Sigmoid colon (tissue), 7 donors: ENCODE measurements around the gene S100A2. TPM values are rescaled to one million over a fixed set of nuclear protein-coding genes. Genes with fewer than 3 reads are reported as not detected.
A peak's percentile ranks its signal among the peaks of the same experiment; 100 is the strongest.
"Not testable (repeated sequence)": the region's sequence is repeated elsewhere in the genome, so short reads cannot be mapped to it uniquely, and the experiment has no call there.

Source experiments
- DNase-seq: peaks from one replicate; pipeline ENCODE4 v3.0.0-alpha.2; 2019
- H3K27ac ChIP-seq, 4 donors: fragments of 200-600 bp; sonication (generic); one replicate each; pipeline ENCODE4 v1.5.1; 2016 to 2019; ENCODE audit warnings: mild to moderate bottlenecking in 1 of 4
- H3K27me3 ChIP-seq, 3 donors: fragments of 200-600 bp; sonication (generic); one replicate each; pipeline ENCODE4 v1.5.1; 2019; ENCODE audit warnings: mild to moderate bottlenecking in 1 of 3
- H3K36me3 ChIP-seq, 4 donors: fragments of 200-600 bp; sonication (generic); one replicate each; pipeline ENCODE4 v1.5.1; 2016 to 2019
- H3K4me1 ChIP-seq, 4 donors: fragments of 200-600 bp; sonication (generic); one replicate each; pipeline ENCODE4 v1.5.1; 2017 to 2019
- H3K4me3 ChIP-seq, 4 donors: fragments of 200-600 bp; sonication (generic); one replicate each; pipeline ENCODE4 v1.5.1; 2017 to 2019; ENCODE audit warnings: mild to moderate bottlenecking in 2 of 4, moderate library complexity in 1 of 4
- H3K9me3 ChIP-seq, 4 donors: fragments of 200-600 bp in 3 of 4; sonication (generic) in 3 of 4; one replicate each; pipeline versions ENCODE4 v1.5.1 to v1.6.1; 2013 to 2019
- CTCF ChIP-seq, 4 experiments: fragments of 450-650 bp in 3 of 4; fragments of 200-600 bp in 1 of 4; IDR thresholded peaks; one replicate each; pipeline ENCODE4 v1.5.1; 2016 to 2019; ENCODE audit warnings: antibody characterized with exemption in 4 of 4, mild to moderate bottlenecking in 3 of 4, moderate library complexity in 2 of 4
- EP300 ChIP-seq, 4 donors: sonication (generic); formaldehyde crosslinking; IDR thresholded peaks; one replicate each; pipeline ENCODE4 v1.6.1; 2017; ENCODE audit warnings: antibody characterized with exemption in 4 of 4
- POLR2A ChIP-seq, 2 donors: fragments of 450-650 bp; IDR thresholded peaks; one replicate each; pipeline ENCODE4 v1.6.1; 2016; ENCODE audit warnings: antibody characterized with exemption in 2 of 2, mild to moderate bottlenecking in 2 of 2, moderate library complexity in 2 of 2
- POLR2AphosphoS5 ChIP-seq, 4 donors: sonication (generic); formaldehyde crosslinking; IDR thresholded peaks; one replicate each; pipeline ENCODE4 v1.6.1; 2017; ENCODE audit warnings: antibody characterized with exemption in 4 of 4
- WGBS, 2 donors: extraction: QIAGEN DNeasy Blood & Tissue Kit; methylation state at CpG; one replicate each; pipeline ENCODE4 v1.1.7; 2013; 5-methylcytosine and 5-hydroxymethylcytosine counted together
- intact Hi-C: fragments of 100-400 bp; cut with DNase I; formaldehyde crosslinking; loops from one replicate; pipeline ENCODE4 v1.15.1; 2023
- polyA plus RNA-seq, 3 donors: library from polyadenylated mRNA; stranded (reverse); fragments of 200-250 nt; gene quantifications; one replicate each; pipeline ENCODE4 v1.2.3, GENCODE V29; 2013
- total RNA-seq, 4 donors: library from RNA; depleted of rRNA; stranded (reverse); fragments of >200 nt; gene quantifications; one replicate each; pipeline ENCODE4 v1.1.0, GENCODE V29; 2016
- donor health status: healthy with polysubstance abuse.
- donor health status: Bipolar disorder and iron deficiency.
- donor health status: healthy.

Gene S100A2
- total and polyA plus RNA-seq, 7 donors = 0.68 to 16.2 (median 1.8) TPM; not detected in 2

GRCh38 chr1:153598309-153599172 is 32.9 kb upstream of the S100A2 start:
- 62 to 85% methylated on average over 7 of the region's 7 CpGs for WGBS, 2 donors
- intact Hi-C loops = no loop called here
- TF ChIP-seq POLR2AphosphoS5 (IDR thresholded peaks at IDR 0.05) (no peak), EP300 (IDR thresholded peaks at IDR 0.05) (no peak), POLR2A (IDR thresholded peaks at IDR 0.05) (no peak), CTCF (IDR thresholded peaks at IDR 0.05) (no peak)

GRCh38 chr1:153597206-153597605 is 31.6 kb upstream of the S100A2 start:
- H3K9me3 ChIP-seq = no peaks in the 10 kb centered on the region
- WGBS, 2 donors = 70 to 87% methylated on average over 6 of the region's 6 CpGs
- H3K4me1 ChIP-seq = no peaks in the 10 kb centered on the region
- H3K27me3 ChIP-seq = no peaks in the 10 kb centered on the region
- H3K27ac ChIP-seq = no peak overlapping the region
- H3K4me3 ChIP-seq = no peak overlapping the region
- H3K36me3 ChIP-seq = no peaks in the 10 kb centered on the region
- TF ChIP-seq POLR2A (IDR thresholded peaks at IDR 0.05) (no peak), EP300 (IDR thresholded peaks at IDR 0.05) (no peak), POLR2AphosphoS5 (IDR thresholded peaks at IDR 0.05) (no peak), CTCF (IDR thresholded peaks at IDR 0.05) (no peak)
- DNase-seq = no peak
- intact Hi-C loops = no loop called here

More at GRCh38 chr1:153598309-153599172, 32.9 kb upstream of the S100A2 start:
- Histone ChIP-seq H3K9me3 (no peaks in the 10 kb centered on the region), H3K27ac (no peak overlapping the region), H3K4me1 (no peaks in the 10 kb centered on the region), H3K4me3 (no peak overlapping the region), H3K27me3 (no peaks in the 10 kb centered on the region), H3K36me3 (no peaks in the 10 kb centered on the region)
- DNase-seq = peak; percentile 28

- Histone ChIP-seq H3K36me3 (no peaks in the 10 kb centered on the region), H3K27ac (no peak overlapping the region), H3K4me3 (no peak overlapping the region), H3K9me3 (no peaks in the 10 kb centered on the region), H3K27me3 (no peaks in the 10 kb centered on the region), H3K4me1 (no peaks in the 10 kb centered on the region)
- TF ChIP-seq EP300 (IDR thresholded peaks at IDR 0.05) (no peak), CTCF (IDR thresholded peaks at IDR 0.05) (no peak), POLR2AphosphoS5 (IDR thresholded peaks at IDR 0.05) (no peak), POLR2A (IDR thresholded peaks at IDR 0.05) (no peak)
- no peak for DNase-seq
- intact Hi-C loops = no loop called here
- 71 to 80% methylated on average over 4 of the region's 4 CpGs for WGBS, 2 donors
Observed at GRCh38 chr1:153592748-153593147, 27.1 kb upstream of the S100A2 start.

GRCh38 chr1:153588482-153588881 is 22.8 kb upstream of the S100A2 start:
- Histone ChIP-seq H3K36me3 (no peaks in the 10 kb centered on the region), H3K4me3 (no peak overlapping the region), H3K27ac (no peak overlapping the region), H3K9me3 (no peaks in the 10 kb centered on the region), H3K27me3 (no peaks in the 10 kb centered on the region), H3K4me1 (no peaks in the 10 kb centered on the region)
- no peak for DNase-seq
- intact Hi-C loops = no loop called here
- WGBS, 2 donors = 84 to 86% methylated on average over 2 of the region's 2 CpGs
- TF ChIP-seq POLR2A (IDR thresholded peaks at IDR 0.05) (no peak), EP300 (IDR thresholded peaks at IDR 0.05) (no peak), CTCF (IDR thresholded peaks at IDR 0.05) (no peak), POLR2AphosphoS5 (IDR thresholded peaks at IDR 0.05) (no peak)

GRCh38 chr1:153588033-153588432 is 22.4 kb upstream of the S100A2 start:
- H3K4me1 ChIP-seq, H3K27me3 ChIP-seq, H3K36me3 ChIP-seq, H3K9me3 ChIP-seq, H3K4me3 ChIP-seq, H3K27ac ChIP-seq, intact Hi-C loops: not testable (repeated sequence)
- WGBS, 2 donors = 93 to 95% methylated on average over 10 of the region's 10 CpGs
- DNase-seq = peak; percentile 40
